Upper lobe of left lung (tissue), 4 donors: Measurements from ENCODE around the gene DLG2.

Source experiments
- POLR2A ChIP-seq, 4 donors: fragments of 450-650 bp; IDR thresholded peaks; one replicate each; pipeline ENCODE4 v1.5.1; 2016 to 2017; ENCODE audit warnings: antibody characterized with exemption in 4 of 4, mild to moderate bottlenecking in 2 of 4
- POLR2AphosphoS5 ChIP-seq, 2 donors: sonication (generic); formaldehyde crosslinking; IDR thresholded peaks; one replicate each; pipeline ENCODE4 v1.5.1; 2017; ENCODE audit warnings: antibody characterized with exemption in 2 of 2

DNA sequence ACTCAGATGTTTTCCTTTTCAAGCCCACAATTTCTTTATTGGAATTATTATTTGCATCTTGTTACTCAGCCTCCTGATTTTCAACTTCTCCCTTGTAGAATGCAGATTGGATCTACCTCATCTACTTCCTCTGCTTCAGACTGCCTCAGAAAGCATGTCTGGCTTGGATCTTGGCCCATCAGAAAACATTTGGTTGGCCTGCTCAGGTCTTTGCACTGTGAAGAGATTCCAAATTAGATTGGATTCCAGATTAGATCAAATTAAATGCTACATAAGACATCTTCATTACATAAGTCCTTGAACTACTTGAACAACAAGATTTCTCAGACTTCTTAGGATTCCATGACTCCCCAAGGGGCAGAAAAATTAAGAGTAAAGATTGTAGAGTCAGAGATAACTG, 358.0 kb downstream of the DLG2 start:
- no peak for TF ChIP-seq POLR2A (IDR thresholded peaks at IDR 0.05)
- TF ChIP-seq POLR2AphosphoS5 (IDR thresholded peaks at IDR 0.05) = no peak
